SU-DHL-6 (cell line): ENCODE measurements around the gene PDIA5.

ENCODE experiments used
- H2AFZ ChIP-seq: fragments of 200-600 bp; sonication (generic); 2 replicates; pipeline ENCODE4 v1.6.1; 2014; ENCODE audit warnings: low read depth, mild to moderate bottlenecking, moderate library complexity, mixed read lengths, antibody characterized with exemption, low read length; ENCODE audit not compliant: severe bottlenecking
- H3F3A ChIP-seq: fragments of 200-600 bp; shearing (Covaris generic); 2 replicates; pipeline ENCODE4 v1.6.0; 2016; ENCODE audit warnings: antibody characterized with exemption, mild to moderate bottlenecking; ENCODE audit not compliant: insufficient read depth
- H3K27ac ChIP-seq: fragments of 200-600 bp; sonication (generic); 2 replicates; pipeline ENCODE4 v1.5.1; 2016; ENCODE audit warnings: low read depth, mild to moderate bottlenecking, low read length, moderate library complexity, mixed read lengths
- H3K27me3 ChIP-seq: fragments of 200-600 bp; sonication (generic), shearing (Covaris generic); 2 replicates; pipeline ENCODE4 v1.6.0; 2014; ENCODE audit warnings: mild to moderate bottlenecking, low read length
- H3K36me3 ChIP-seq: fragments of 200-600 bp; sonication (generic); 2 replicates; pipeline ENCODE4 v1.6.1; 2014; ENCODE audit warnings: mild to moderate bottlenecking, low read length, mixed read lengths
- H3K4me2 ChIP-seq: fragments of 300-600, 200-600 bp; shearing (Covaris generic), sonication (generic); 2 replicates; pipeline ENCODE4 v1.6.0; 2014; ENCODE audit warnings: low read length, low read depth, mild to moderate bottlenecking; ENCODE audit not compliant: poor library complexity, severe bottlenecking
- H3K4me3 ChIP-seq: fragments of 200-600 bp; sonication (generic); 2 replicates; pipeline ENCODE4 v1.5.1; 2014; ENCODE audit warnings: antibody characterized with exemption, low read length, mild to moderate bottlenecking, mixed read lengths; ENCODE audit not compliant: insufficient read depth, poor library complexity, severe bottlenecking
- H3K79me2 ChIP-seq: fragments of 200-600 bp; sonication (generic); 2 replicates; pipeline ENCODE4 v1.6.1; 2014; ENCODE audit warnings: mild to moderate bottlenecking, low read length, moderate library complexity; ENCODE audit not compliant: insufficient read depth
- H3K9ac ChIP-seq: fragments of 200-600 bp; sonication (generic); 2 replicates; pipeline ENCODE4 v1.7.0; 2014; ENCODE audit warnings: mild to moderate bottlenecking, low read length
- H3K9me2 ChIP-seq: fragments of 200-600 bp; sonication (generic); replicated peaks from 2 replicates; pipeline ENCODE4 v1.6.1; 2014; ENCODE audit warnings: low read length; ENCODE audit not compliant: insufficient read depth
- H3K9me3 ChIP-seq: fragments of 200-600 bp; sonication (generic); 2 replicates; pipeline ENCODE4 v1.6.1; 2014; ENCODE audit warnings: low read length, mixed read lengths; ENCODE audit not compliant: insufficient read depth
- H4K20me1 ChIP-seq: fragments of 200-600 bp; sonication (generic); 2 replicates; pipeline ENCODE4 v1.6.1; 2014; ENCODE audit warnings: low read depth, mild to moderate bottlenecking, antibody characterized with exemption, low read length, moderate library complexity, mixed read lengths
- EZH2phosphoT487 ChIP-seq: fragments of 200-600 bp; sonication (generic), shearing (Covaris generic); conservative IDR thresholded peaks from 2 replicates; pipeline ENCODE4 v1.6.1; 2018; ENCODE audit warnings: mild to moderate bottlenecking, antibody characterized with exemption, low read length, moderate library complexity, mixed read lengths
- TF ChIP-seq, protein P1 (sequence below): fragments of 200-600 bp; sonication (generic); IDR thresholded peaks from one replicate; pipeline ENCODE4 v1.5.1; 2017; ENCODE audit warnings: antibody characterized with exemption, mild to moderate bottlenecking, low read length, moderate library complexity; ENCODE audit not compliant: insufficient read depth, poor library complexity, severe bottlenecking

PDIA5 gene

GRCh38 chr3:123084738-123085237 lies 18.0 kb downstream of the PDIA5 start:
- Histone ChIP-seq H3K9me2 (no peaks in the 10 kb centered on the region), H3F3A (no peaks in the 10 kb centered on the region), H3K9ac (no peak overlapping the region), H3K79me2 (peaks cover 20% of the 10 kb centered on the region), H4K20me1 (no peaks in the 10 kb centered on the region), H3K27ac (no peak overlapping the region), H2AFZ (no peak overlapping the region), H3K36me3 (no peaks in the 10 kb centered on the region), H3K27me3 (no peaks in the 10 kb centered on the region), H3K4me3 (no peak overlapping the region), H3K4me2 (no peak overlapping the region), H3K9me3 (no peaks in the 10 kb centered on the region)
- TF ChIP-seq, protein P1, sequence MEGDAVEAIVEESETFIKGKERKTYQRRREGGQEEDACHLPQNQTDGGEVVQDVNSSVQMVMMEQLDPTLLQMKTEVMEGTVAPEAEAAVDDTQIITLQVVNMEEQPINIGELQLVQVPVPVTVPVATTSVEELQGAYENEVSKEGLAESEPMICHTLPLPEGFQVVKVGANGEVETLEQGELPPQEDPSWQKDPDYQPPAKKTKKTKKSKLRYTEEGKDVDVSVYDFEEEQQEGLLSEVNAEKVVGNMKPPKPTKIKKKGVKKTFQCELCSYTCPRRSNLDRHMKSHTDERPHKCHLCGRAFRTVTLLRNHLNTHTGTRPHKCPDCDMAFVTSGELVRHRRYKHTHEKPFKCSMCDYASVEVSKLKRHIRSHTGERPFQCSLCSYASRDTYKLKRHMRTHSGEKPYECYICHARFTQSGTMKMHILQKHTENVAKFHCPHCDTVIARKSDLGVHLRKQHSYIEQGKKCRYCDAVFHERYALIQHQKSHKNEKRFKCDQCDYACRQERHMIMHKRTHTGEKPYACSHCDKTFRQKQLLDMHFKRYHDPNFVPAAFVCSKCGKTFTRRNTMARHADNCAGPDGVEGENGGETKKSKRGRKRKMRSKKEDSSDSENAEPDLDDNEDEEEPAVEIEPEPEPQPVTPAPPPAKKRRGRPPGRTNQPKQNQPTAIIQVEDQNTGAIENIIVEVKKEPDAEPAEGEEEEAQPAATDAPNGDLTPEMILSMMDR = no peak
- no peak for TF ChIP-seq EZH2phosphoT487

DNA sequence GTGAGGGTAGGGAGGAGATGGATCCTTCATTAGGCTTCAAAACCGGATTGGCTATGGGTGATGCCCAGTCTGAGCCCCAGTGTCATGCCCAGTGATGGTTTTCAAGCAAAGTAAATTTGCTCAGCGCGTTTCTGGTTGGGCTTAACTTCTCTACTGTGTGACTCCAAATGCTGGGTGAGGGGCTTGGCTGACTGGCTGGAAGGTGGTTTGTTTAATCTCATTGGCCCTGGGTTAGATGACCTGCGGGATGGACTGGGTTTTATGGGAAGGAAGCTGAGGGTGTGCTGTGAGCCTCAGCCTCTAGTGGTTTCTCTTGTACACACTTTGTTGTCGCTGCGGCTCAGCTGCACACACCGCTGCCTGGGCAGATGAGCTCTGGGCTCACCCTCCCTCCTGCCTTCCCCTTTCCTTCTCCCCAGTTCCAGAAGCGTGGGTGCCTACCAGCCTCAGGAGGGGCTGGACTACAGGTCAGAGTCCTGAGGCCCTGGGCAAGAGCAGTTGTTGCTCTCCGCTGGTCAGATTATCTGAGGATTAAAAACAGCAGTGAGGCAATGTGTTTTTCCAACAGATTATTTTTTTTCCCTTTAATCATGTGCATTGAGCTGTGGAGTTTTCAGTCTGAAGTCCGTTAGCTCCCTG lies 18.6 kb downstream of the PDIA5 start:
- Histone ChIP-seq H3K9me2 (no peaks in the 10 kb centered on the region), H3K36me3 (no peaks in the 10 kb centered on the region), H4K20me1 (no peaks in the 10 kb centered on the region), H3K79me2 (peaks cover 17% of the 10 kb centered on the region; the same call in 1 of the 2 replicates), H3K27me3 (no peaks in the 10 kb centered on the region), H3K4me3 (no peak overlapping the region), H3K27ac (no peak overlapping the region), H3F3A (no peaks in the 10 kb centered on the region), H3K9me3 (no peaks in the 10 kb centered on the region), H2AFZ (no peak overlapping the region), H3K9ac (no peak overlapping the region), H3K4me2 (no peak overlapping the region)
- TF ChIP-seq, protein P1 = no peak
- TF ChIP-seq EZH2phosphoT487 = no peak

DNA sequence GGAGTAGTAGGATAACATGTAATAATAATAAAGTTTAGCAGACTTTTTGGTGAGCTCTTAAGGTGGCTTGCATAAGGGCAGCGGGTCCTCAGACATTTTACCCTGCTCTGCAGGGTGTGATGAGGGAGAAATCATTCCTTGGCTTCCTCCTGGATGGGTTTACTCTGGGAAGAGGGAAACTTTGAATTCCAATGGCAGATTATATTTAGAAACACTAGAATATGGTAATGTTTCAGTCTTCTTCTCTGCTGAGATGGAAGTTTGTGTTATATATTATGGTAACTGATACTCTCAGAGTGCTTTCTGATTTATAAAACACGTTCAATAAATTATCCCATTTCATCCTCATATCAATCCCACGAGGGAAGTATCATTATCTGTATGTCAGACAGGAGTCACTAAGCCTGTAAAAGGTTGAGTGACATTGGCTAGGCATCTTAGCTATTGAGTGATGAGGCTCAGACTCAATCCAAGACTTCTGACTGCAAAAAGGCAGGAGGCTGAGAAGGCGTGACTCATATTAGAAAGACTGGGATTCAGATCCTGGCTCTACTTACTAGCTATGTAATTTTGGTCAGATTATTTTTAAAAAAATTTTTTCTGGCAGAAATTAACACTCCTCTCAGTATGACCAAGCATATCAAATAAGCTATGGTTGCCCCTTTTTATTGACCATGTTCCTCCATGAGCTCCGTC lies 19.3 kb downstream of the PDIA5 start:
- Histone ChIP-seq H3K9ac (no peak overlapping the region), H3K9me3 (no peaks in the 10 kb centered on the region), H3K9me2 (no peaks in the 10 kb centered on the region), H2AFZ (no peak overlapping the region), H3K4me2 (no peak overlapping the region), H3K36me3 (no peaks in the 10 kb centered on the region), H3K4me3 (no peak overlapping the region), H3F3A (no peaks in the 10 kb centered on the region), H3K79me2 (peaks cover 17% of the 10 kb centered on the region; the same call in 1 of the 2 replicates), H3K27me3 (no peaks in the 10 kb centered on the region), H4K20me1 (no peaks in the 10 kb centered on the region), H3K27ac (no peak overlapping the region)
- TF ChIP-seq, protein P1 = no peak
- TF ChIP-seq EZH2phosphoT487 = no peak
